Measurements from ENCODE around the gene OGDH.

The OGDH gene

DNA sequence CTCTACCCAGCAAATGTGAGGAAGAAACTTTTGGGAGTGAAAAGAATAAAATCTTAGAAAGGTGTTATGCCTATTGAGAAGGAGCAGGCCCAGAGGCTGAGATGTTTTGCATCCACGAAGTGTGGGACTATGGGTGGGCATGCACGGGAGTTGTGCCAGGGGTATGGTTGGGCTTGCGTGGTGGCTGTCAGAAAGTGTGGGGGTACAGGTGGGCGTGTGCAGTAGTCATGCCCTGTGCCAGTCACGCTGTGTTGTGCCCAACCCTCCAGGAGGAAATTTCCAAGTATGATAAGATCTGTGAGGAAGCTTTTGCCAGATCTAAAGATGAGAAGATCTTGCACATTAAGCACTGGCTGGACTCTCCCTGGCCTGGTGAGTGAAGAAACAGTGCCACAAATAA is 89.3 kb downstream of the OGDH start:
- no peak overlapping the region for H3K27ac ChIP-seq (ENCODE audit: low read length, poor library complexity, severe bottlenecking)
- H3K4me2 ChIP-seq (ENCODE audit: low read length, poor library complexity, severe bottlenecking), result no peak overlapping the region
- H3K4me1 ChIP-seq (ENCODE audit: control insufficient read depth, insufficient read depth, low read depth, low read length), result peaks cover 13% of the 10 kb centered on the region
- no peak overlapping the region for H3K4me3 ChIP-seq (ENCODE audit: insufficient read depth in 1 of 2, low read depth in 1 of 2, low read length in 2 of 2)
- no peak overlapping the region for H3K23ac ChIP-seq (ENCODE audit: low read length in 2 of 2)
- H4K91ac ChIP-seq (ENCODE audit: low read length), result no peak overlapping the region
- H2BK15ac ChIP-seq (ENCODE audit: low read depth, poor library complexity, severe bottlenecking), result no peak overlapping the region
- no peak overlapping the region for H2AK5ac ChIP-seq (ENCODE audit: low read length, severe bottlenecking)
- no peak overlapping the region for H2BK12ac ChIP-seq (ENCODE audit: low read length in 2 of 2)
- no peaks in the 10 kb centered on the region for H3K27me3 ChIP-seq (ENCODE audit: control insufficient read depth in 1 of 2, insufficient read depth in 1 of 2, low read length in 2 of 2)
- H2BK5ac ChIP-seq (ENCODE audit: low read depth, low read length, poor library complexity, severe bottlenecking), result no peak overlapping the region
- no peak overlapping the region for H4K8ac ChIP-seq (ENCODE audit: low read length)
- H3K9me3 ChIP-seq (ENCODE audit: control insufficient read depth, low read length), result peaks cover 3% of the 10 kb centered on the region
- H3K4ac ChIP-seq (ENCODE audit: low read depth in 1 of 2, low read length in 2 of 2), result no peak overlapping the region
- H3K14ac ChIP-seq (ENCODE audit: low read length in 2 of 2), result no peak overlapping the region
- H3K36me3 ChIP-seq (ENCODE audit: control insufficient read depth in 1 of 2, insufficient read depth in 2 of 2, low read depth in 1 of 2, low read length in 2 of 2), result peaks cover 68 to 72% of the 10 kb centered on the region in 2 experiments
- no peak for DNase-seq
- H2AFZ ChIP-seq (ENCODE audit: low read depth, low read length), result no peak overlapping the region
- no peak overlapping the region for H2BK120ac ChIP-seq (ENCODE audit: low read depth, low read length)
- no peak overlapping the region for H3K18ac ChIP-seq (ENCODE audit: low read depth in 1 of 2, low read length in 2 of 2)
- 96% methylated on average over 5 of the region's 5 CpGs for WGBS
- no peak overlapping the region for H3K9ac ChIP-seq (ENCODE audit: low read length)
- peaks cover 24% of the 10 kb centered on the region for H3K79me1 ChIP-seq (replicated peaks; ENCODE audit: low read length, poor library complexity, severe bottlenecking)

DNA sequence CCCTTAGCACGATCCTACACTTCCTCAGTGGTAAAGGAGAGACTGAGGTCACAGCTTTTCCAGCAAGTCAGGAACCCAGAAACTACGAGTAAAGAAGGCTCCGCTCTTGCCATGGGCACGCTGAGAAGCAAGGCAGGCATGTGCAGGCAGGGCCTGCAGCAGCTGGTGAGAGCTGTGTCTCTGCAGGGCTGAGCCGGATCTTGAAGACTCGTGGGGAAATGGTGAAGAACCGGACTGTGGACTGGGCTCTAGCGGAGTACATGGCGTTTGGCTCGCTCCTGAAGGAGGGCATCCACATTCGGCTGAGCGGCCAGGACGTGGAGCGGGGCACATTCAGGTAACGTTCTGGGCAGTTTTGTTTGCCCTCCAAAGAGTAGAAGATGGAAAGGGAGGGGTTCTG is 90.3 kb downstream of the OGDH start:
- H3K9ac ChIP-seq (ENCODE audit: low read length), result no peak overlapping the region
- H3K4me3 ChIP-seq (ENCODE audit: insufficient read depth in 1 of 2, low read depth in 1 of 2, low read length in 2 of 2), result no peak overlapping the region
- no peak for DNase-seq
- H3K18ac ChIP-seq (ENCODE audit: low read depth in 1 of 2, low read length in 2 of 2), result no peak overlapping the region
- no peak overlapping the region for H3K4ac ChIP-seq (ENCODE audit: low read depth in 1 of 2, low read length in 2 of 2)
- H3K27ac ChIP-seq (ENCODE audit: low read length, poor library complexity, severe bottlenecking), result no peak overlapping the region
- no peak overlapping the region for H2AK5ac ChIP-seq (ENCODE audit: low read length, severe bottlenecking)
- H2BK12ac ChIP-seq (ENCODE audit: low read length in 2 of 2), result no peak overlapping the region
- no peak overlapping the region for H3K4me2 ChIP-seq (ENCODE audit: low read length, poor library complexity, severe bottlenecking)
- H3K14ac ChIP-seq (ENCODE audit: low read length in 2 of 2), result no peak overlapping the region
- no peak overlapping the region for H2BK15ac ChIP-seq (ENCODE audit: low read depth, poor library complexity, severe bottlenecking)
- no peak overlapping the region for H2BK5ac ChIP-seq (ENCODE audit: low read depth, low read length, poor library complexity, severe bottlenecking)
- no peak overlapping the region for H4K91ac ChIP-seq (ENCODE audit: low read length)
- H3K9me3 ChIP-seq (ENCODE audit: control insufficient read depth, low read length), result peaks cover 3% of the 10 kb centered on the region
- H3K27me3 ChIP-seq (ENCODE audit: control insufficient read depth in 1 of 2, insufficient read depth in 1 of 2, low read length in 2 of 2), result no peaks in the 10 kb centered on the region
- no peak overlapping the region for H4K8ac ChIP-seq (ENCODE audit: low read length)
- peaks cover 24% of the 10 kb centered on the region for H3K79me1 ChIP-seq (replicated peaks; ENCODE audit: low read length, poor library complexity, severe bottlenecking)
- no peak overlapping the region for H3K23ac ChIP-seq (ENCODE audit: low read length in 2 of 2)
- H3K4me1 ChIP-seq (ENCODE audit: control insufficient read depth, insufficient read depth, low read depth, low read length), result peaks cover 13% of the 10 kb centered on the region
- 97% methylated on average over 15 of the region's 15 CpGs for WGBS
- H2AFZ ChIP-seq (ENCODE audit: low read depth, low read length), result no peak overlapping the region
- H2BK120ac ChIP-seq (ENCODE audit: low read depth, low read length), result no peak overlapping the region
- peaks cover 71 to 81% of the 10 kb centered on the region in 2 experiments for H3K36me3 ChIP-seq (ENCODE audit: control insufficient read depth in 1 of 2, insufficient read depth in 2 of 2, low read depth in 1 of 2, low read length in 2 of 2)

DNA sequence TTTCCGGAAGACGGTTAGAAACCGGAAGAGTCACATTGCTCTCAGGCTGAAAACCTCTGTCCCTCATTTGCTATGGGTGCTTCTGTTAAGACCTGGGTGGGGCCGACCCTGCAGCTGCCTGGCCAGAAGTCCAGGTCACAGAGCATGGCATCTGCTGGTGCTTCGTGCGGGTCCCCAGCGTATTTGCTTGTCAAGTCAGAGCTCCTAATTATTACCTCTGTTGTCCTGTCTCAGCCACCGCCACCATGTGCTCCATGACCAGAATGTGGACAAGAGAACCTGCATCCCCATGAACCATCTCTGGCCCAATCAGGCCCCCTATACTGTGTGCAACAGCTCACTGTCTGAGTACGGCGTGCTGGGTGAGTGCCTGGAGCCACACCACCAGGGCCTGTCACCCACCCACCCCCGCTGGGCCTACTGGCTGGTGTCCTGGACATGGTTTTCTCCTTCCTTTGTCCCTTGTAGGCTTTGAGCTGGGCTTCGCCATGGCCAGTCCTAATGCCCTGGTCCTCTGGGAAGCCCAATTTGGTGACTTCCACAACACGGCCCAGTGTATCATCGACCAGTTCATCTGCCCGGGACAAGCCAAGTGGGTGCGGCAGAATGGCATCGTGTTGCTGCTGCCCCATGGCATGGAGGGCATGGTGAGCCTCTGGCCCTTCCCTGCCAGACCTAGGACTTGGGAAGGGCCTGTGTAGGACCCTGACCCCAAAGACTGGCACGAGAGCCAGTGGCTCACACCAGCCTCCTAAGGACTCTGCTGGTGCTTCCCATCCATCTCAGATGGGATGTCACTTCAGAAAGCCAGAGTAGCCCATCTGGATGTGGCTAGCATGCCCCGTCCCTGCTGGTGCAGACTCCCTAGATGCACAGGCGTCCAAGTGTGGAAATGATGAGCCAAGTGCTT is 91.0 kb downstream of the OGDH start:
- no peak overlapping the region for H4K91ac ChIP-seq (ENCODE audit: low read length)
- peaks cover 74 to 88% of the 10 kb centered on the region in 2 experiments for H3K36me3 ChIP-seq (ENCODE audit: control insufficient read depth in 1 of 2, insufficient read depth in 2 of 2, low read depth in 1 of 2, low read length in 2 of 2)
- no peak overlapping the region for H3K4ac ChIP-seq (ENCODE audit: low read depth in 1 of 2, low read length in 2 of 2)
- no peak overlapping the region for H3K27ac ChIP-seq (ENCODE audit: low read length, poor library complexity, severe bottlenecking)
- H3K79me1 ChIP-seq (replicated peaks; ENCODE audit: low read length, poor library complexity, severe bottlenecking), result peaks cover 27% of the 10 kb centered on the region
- H3K23ac ChIP-seq (ENCODE audit: low read length in 2 of 2), result no peak overlapping the region
- H3K4me1 ChIP-seq (ENCODE audit: control insufficient read depth, insufficient read depth, low read depth, low read length), result peaks cover 13% of the 10 kb centered on the region
- 97% methylated on average over 20 of the region's 20 CpGs for WGBS
- no peak overlapping the region for H2AFZ ChIP-seq (ENCODE audit: low read depth, low read length)
- H3K9ac ChIP-seq (ENCODE audit: low read length), result no peak overlapping the region
- no peak overlapping the region for H4K8ac ChIP-seq (ENCODE audit: low read length)
- no peak for DNase-seq
- no peak overlapping the region for H2AK5ac ChIP-seq (ENCODE audit: low read length, severe bottlenecking)
- H2BK120ac ChIP-seq (ENCODE audit: low read depth, low read length), result no peak overlapping the region
- no peak overlapping the region for H2BK12ac ChIP-seq (ENCODE audit: low read length in 2 of 2)
- no peak overlapping the region for H2BK5ac ChIP-seq (ENCODE audit: low read depth, low read length, poor library complexity, severe bottlenecking)
- H3K14ac ChIP-seq (ENCODE audit: low read length in 2 of 2), result no peak overlapping the region
- peak overlapping the region in 1 of 2 experiments; percentile 22 for H3K4me3 ChIP-seq (ENCODE audit: insufficient read depth in 1 of 2, low read depth in 1 of 2, low read length in 2 of 2)
- no peak overlapping the region for H3K18ac ChIP-seq (ENCODE audit: low read depth in 1 of 2, low read length in 2 of 2)
- H3K9me3 ChIP-seq (ENCODE audit: control insufficient read depth, low read length), result peaks cover 3% of the 10 kb centered on the region
- no peak overlapping the region for H3K4me2 ChIP-seq (ENCODE audit: low read length, poor library complexity, severe bottlenecking)
- H3K27me3 ChIP-seq (ENCODE audit: control insufficient read depth in 1 of 2, insufficient read depth in 1 of 2, low read length in 2 of 2), result no peaks in the 10 kb centered on the region
- H2BK15ac ChIP-seq (ENCODE audit: low read depth, poor library complexity, severe bottlenecking), result no peak overlapping the region

DNA sequence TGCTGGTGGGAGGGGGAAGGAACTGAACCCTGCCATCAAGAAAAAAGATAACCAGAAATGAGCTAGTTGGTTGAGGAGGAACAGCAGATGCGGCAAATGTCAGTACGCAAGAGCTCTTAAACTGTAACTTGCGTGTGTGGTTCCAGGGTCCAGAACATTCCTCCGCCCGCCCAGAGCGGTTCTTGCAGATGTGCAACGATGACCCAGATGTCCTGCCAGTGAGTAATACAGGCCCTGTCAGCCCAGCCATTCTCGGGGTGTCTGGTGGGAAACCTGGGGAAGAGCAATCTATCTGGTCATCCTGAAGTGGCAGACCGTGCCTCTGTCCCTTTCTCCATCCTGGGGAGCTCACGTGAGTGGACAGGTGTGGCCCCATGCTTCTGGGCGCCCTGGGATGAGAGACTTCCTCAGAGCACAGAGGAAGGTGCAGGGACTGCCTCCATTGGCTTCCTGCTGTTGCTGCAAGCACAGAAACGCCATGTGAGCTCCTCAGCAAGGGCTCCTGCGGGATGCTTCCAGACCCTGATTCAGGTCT is 91.7 kb downstream of the OGDH start:
- Histone ChIP-seq H3K14ac (ENCODE audit: low read length in 2 of 2) (no peak overlapping the region), H3K27me3 (ENCODE audit: control insufficient read depth in 1 of 2, insufficient read depth in 1 of 2, low read length in 2 of 2) (no peaks in the 10 kb centered on the region), H3K4me1 (ENCODE audit: control insufficient read depth, insufficient read depth, low read depth, low read length) (peaks cover 13% of the 10 kb centered on the region), H3K9me3 (ENCODE audit: control insufficient read depth, low read length) (peaks cover 3% of the 10 kb centered on the region), H3K4me3 (ENCODE audit: insufficient read depth in 1 of 2, low read depth in 1 of 2, low read length in 2 of 2) (no peak overlapping the region), H4K8ac (ENCODE audit: low read length) (no peak overlapping the region), H3K36me3 (ENCODE audit: control insufficient read depth in 1 of 2, insufficient read depth in 2 of 2, low read depth in 1 of 2, low read length in 2 of 2) (peaks cover 76 to 87% of the 10 kb centered on the region in 2 experiments), H3K9ac (ENCODE audit: low read length) (no peak overlapping the region), H4K91ac (ENCODE audit: low read length) (no peak overlapping the region), H3K23ac (ENCODE audit: low read length in 2 of 2) (no peak overlapping the region), H2BK5ac (ENCODE audit: low read depth, low read length, poor library complexity, severe bottlenecking) (no peak overlapping the region), H3K4ac (ENCODE audit: low read depth in 1 of 2, low read length in 2 of 2) (no peak overlapping the region), H2BK12ac (ENCODE audit: low read length in 2 of 2) (no peak overlapping the region), H3K4me2 (ENCODE audit: low read length, poor library complexity, severe bottlenecking) (no peak overlapping the region), H2BK15ac (ENCODE audit: low read depth, poor library complexity, severe bottlenecking) (no peak overlapping the region), H2AK5ac (ENCODE audit: low read length, severe bottlenecking) (no peak overlapping the region), H3K79me1 (replicated peaks; ENCODE audit: low read length, poor library complexity, severe bottlenecking) (peaks cover 27% of the 10 kb centered on the region), H2BK120ac (ENCODE audit: low read depth, low read length) (no peak overlapping the region), H2AFZ (ENCODE audit: low read depth, low read length) (no peak overlapping the region), H3K27ac (ENCODE audit: low read length, poor library complexity, severe bottlenecking) (no peak overlapping the region), H3K18ac (ENCODE audit: low read depth in 1 of 2, low read length in 2 of 2) (no peak overlapping the region)
- DNase-seq, result no peak
- WGBS, result 96% methylated on average over 13 of the region's 13 CpGs

Data from mesenchymal stem cell (in vitro differentiated cells and primary cell).